ENCODE results near the gene ASPSCR1. TPM values are rescaled to one million over a fixed set of nuclear protein-coding genes. Genes with fewer than 3 reads are reported as not detected.

ASPSCR1 gene
- total and polyA plus RNA-seq, 12 donors: 10.2 to 177 (median 27.6) TPM

DNA sequence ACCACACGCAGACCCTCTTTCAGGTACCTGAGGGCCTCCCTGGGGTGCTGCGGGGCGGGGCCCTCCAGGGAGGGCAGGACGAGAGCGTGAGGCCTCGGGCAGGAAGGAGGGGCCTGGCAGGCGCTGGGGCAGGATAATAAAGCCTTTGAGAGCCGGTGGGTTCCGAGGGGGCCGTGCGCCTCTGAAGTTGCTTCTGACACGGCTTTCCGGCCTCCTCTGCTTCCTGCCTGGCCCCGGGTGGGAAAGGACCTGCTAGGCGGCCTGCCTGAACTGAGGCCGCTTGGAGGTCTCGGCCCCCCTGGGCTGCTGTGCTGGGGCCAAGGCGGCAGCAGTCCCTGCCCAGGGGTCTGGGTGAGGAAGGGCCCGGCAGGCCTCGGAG lies 34.8 kb downstream of the ASPSCR1 start:
- peak overlapping the region in 1 of 5 donors; percentile 59 for H3K27ac ChIP-seq
- intact Hi-C loops (cut with DNase I): no loop called here
- no peaks in the 10 kb centered on the region for H3K9me3 ChIP-seq (replicated peaks in 1 of 3)
- no peaks in the 10 kb centered on the region for H3K36me3 ChIP-seq (replicated peaks in 1 of 2)
- H3K27me3 ChIP-seq: no peaks in the 10 kb centered on the region
- 79 to 92% (median 84%) methylated on average over 6 to 20 of the region's 20 CpGs for WGBS, 4 donors
- no peak for DNase-seq
- H3K4me1 ChIP-seq (replicated peaks in 1 of 2): no peaks in the 10 kb centered on the region
- TF ChIP-seq POLR2A (IDR thresholded peaks at IDR 0.05): no peak
- H3K4me3 ChIP-seq: no peak overlapping the region

DNA sequence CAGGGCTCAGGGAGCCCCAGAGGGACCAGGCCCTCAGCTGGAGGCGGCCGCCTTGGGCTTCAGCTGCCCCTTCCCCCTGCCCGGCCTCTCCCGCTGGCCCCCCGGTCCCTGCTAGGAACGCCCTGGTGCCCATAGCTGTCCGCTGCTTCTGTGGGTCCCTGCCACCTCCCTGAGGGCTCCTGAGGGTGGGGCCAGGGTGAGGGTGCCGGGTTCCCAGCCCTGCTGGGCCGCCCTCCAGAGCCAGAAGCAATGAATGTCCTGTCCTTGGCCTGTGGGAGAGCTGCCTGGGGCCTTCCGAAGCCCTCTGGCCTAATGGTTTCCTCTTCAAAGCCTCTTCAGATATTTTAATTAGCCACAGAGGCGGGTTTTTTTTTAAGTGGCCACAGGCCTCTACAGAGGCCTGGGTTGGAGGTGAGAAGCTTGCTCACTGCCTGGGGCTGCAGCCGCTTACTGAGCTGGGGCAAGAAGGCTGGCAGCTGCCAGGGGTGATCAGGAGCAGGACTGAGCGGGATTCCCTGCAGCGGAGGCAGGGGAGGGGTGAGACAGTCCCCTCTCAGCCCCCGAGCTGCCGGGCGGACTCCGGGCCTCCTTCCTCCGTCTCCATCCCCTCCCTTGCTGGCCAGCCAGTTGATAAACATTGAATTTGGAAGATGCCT lies 35.3 kb downstream of the ASPSCR1 start:
- Histone ChIP-seq H3K9me3 (replicated peaks in 1 of 3) (no peaks in the 10 kb centered on the region), H3K4me3 (no peak overlapping the region), H3K27ac (peak overlapping the region in 1 of 5 donors; percentile 59), H3K4me1 (replicated peaks in 1 of 2) (no peaks in the 10 kb centered on the region), H3K36me3 (replicated peaks in 1 of 2) (no peaks in the 10 kb centered on the region), H3K27me3 (no peaks in the 10 kb centered on the region)
- DNase-seq: peak in 1 of 7 donors; percentile 43
- TF ChIP-seq, protein P1, sequence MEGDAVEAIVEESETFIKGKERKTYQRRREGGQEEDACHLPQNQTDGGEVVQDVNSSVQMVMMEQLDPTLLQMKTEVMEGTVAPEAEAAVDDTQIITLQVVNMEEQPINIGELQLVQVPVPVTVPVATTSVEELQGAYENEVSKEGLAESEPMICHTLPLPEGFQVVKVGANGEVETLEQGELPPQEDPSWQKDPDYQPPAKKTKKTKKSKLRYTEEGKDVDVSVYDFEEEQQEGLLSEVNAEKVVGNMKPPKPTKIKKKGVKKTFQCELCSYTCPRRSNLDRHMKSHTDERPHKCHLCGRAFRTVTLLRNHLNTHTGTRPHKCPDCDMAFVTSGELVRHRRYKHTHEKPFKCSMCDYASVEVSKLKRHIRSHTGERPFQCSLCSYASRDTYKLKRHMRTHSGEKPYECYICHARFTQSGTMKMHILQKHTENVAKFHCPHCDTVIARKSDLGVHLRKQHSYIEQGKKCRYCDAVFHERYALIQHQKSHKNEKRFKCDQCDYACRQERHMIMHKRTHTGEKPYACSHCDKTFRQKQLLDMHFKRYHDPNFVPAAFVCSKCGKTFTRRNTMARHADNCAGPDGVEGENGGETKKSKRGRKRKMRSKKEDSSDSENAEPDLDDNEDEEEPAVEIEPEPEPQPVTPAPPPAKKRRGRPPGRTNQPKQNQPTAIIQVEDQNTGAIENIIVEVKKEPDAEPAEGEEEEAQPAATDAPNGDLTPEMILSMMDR (IDR thresholded peaks at IDR 0.05): no peak
- TF ChIP-seq POLR2A (IDR thresholded peaks at IDR 0.05): no peak
- WGBS, 4 donors: 73 to 89% (median 84%) methylated on average over 3 to 19 of the region's 19 CpGs
- intact Hi-C loops (cut with DNase I): no loop called here

- no peaks in the 10 kb centered on the region for H3K9me3 ChIP-seq (replicated peaks in 1 of 3)
- TF ChIP-seq, protein P1 (IDR thresholded peaks at IDR 0.05): no peak
- TF ChIP-seq POLR2A (IDR thresholded peaks at IDR 0.05): no peak
- no peaks in the 10 kb centered on the region for H3K27me3 ChIP-seq
- H3K4me1 ChIP-seq (replicated peaks in 1 of 2): no peaks in the 10 kb centered on the region
- 60 to 72% (median 68%) methylated on average over 1 to 22 of the region's 22 CpGs; no CpG with 5 or more reads in 1 of the 4 donors for WGBS, 4 donors
- intact Hi-C loops (cut with DNase I): no loop called here
- no peaks in the 10 kb centered on the region for H3K36me3 ChIP-seq (replicated peaks in 1 of 2)
- DNase-seq: peak in 3 of 7 donors; percentile 54 to 85 (median 56)
- H3K27ac ChIP-seq: peak overlapping the region in 1 of 5 donors; percentile 59
- no peak overlapping the region for H3K4me3 ChIP-seq
These were observed 35.9 kb downstream of the ASPSCR1 start for GRCh38 chr17:82013341-82013740.

- 76 to 100% (median 90%) methylated on average over 2 to 16 of the region's 16 CpGs for WGBS, 4 donors
- TF ChIP-seq, protein P1 (IDR thresholded peaks at IDR 0.05): no peak
- no peak for TF ChIP-seq POLR2A (IDR thresholded peaks at IDR 0.05)
- no peaks in the 10 kb centered on the region for H3K4me1 ChIP-seq (replicated peaks in 1 of 2)
- DNase-seq: peak in 1 of 7 donors; percentile 36
- no peak overlapping the region for H3K4me3 ChIP-seq
- H3K27me3 ChIP-seq: no peaks in the 10 kb centered on the region
- no peaks in the 10 kb centered on the region for H3K36me3 ChIP-seq (replicated peaks in 1 of 2)
- peak overlapping the region in 1 of 5 donors; percentile 59 for H3K27ac ChIP-seq
- intact Hi-C loops (cut with DNase I): no loop called here
- no peaks in the 10 kb centered on the region for H3K9me3 ChIP-seq (replicated peaks in 1 of 3)
These were observed 36.4 kb downstream of the ASPSCR1 start for GRCh38 chr17:82013772-82014321.
